Measurements from ENCODE around the gene SELENOM.

The SELENOM gene

GRCh38 chr22:31082606-31083376, 24.6 kb downstream of the SELENOM start:
- TF ChIP-seq, protein P1, sequence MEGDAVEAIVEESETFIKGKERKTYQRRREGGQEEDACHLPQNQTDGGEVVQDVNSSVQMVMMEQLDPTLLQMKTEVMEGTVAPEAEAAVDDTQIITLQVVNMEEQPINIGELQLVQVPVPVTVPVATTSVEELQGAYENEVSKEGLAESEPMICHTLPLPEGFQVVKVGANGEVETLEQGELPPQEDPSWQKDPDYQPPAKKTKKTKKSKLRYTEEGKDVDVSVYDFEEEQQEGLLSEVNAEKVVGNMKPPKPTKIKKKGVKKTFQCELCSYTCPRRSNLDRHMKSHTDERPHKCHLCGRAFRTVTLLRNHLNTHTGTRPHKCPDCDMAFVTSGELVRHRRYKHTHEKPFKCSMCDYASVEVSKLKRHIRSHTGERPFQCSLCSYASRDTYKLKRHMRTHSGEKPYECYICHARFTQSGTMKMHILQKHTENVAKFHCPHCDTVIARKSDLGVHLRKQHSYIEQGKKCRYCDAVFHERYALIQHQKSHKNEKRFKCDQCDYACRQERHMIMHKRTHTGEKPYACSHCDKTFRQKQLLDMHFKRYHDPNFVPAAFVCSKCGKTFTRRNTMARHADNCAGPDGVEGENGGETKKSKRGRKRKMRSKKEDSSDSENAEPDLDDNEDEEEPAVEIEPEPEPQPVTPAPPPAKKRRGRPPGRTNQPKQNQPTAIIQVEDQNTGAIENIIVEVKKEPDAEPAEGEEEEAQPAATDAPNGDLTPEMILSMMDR (IDR thresholded peaks at IDR 0.05): peak; percentile 25
- Histone ChIP-seq H3K79me2 (no peaks in the 10 kb centered on the region), H3K27me3 (ENCODE audit: control insufficient read depth, insufficient read depth, low read length) (no peaks in the 10 kb centered on the region), H3K36me3 (ENCODE audit: control insufficient read depth, insufficient read depth, low read length) (no peaks in the 10 kb centered on the region), H3K9me3 (ENCODE audit: control insufficient read depth, low read length) (no peaks in the 10 kb centered on the region), H3K4me2 (ENCODE audit: low read length) (peak overlapping the region; percentile 91), H3K9ac (no peak overlapping the region), H3K4me1 (peaks cover 3% of the 10 kb centered on the region), H3K4me3 (ENCODE audit: low read depth, low read length) (peak overlapping the region; percentile 81), H2AFZ (no peak overlapping the region), H3K27ac (peak overlapping the region; percentile 64)

GRCh38 chr22:31081963-31082605, 25.3 kb downstream of the SELENOM start:
- Histone ChIP-seq H3K9ac (no peak overlapping the region), H3K4me1 (peaks cover 3% of the 10 kb centered on the region), H3K36me3 (ENCODE audit: control insufficient read depth, insufficient read depth, low read length) (no peaks in the 10 kb centered on the region), H3K9me3 (ENCODE audit: control insufficient read depth, low read length) (no peaks in the 10 kb centered on the region), H3K27me3 (ENCODE audit: control insufficient read depth, insufficient read depth, low read length) (no peaks in the 10 kb centered on the region), H3K4me2 (ENCODE audit: low read length) (peak overlapping the region; percentile 91), H3K79me2 (no peaks in the 10 kb centered on the region), H3K4me3 (ENCODE audit: low read depth, low read length) (peak overlapping the region; percentile 81), H2AFZ (no peak overlapping the region), H3K27ac (peak overlapping the region; percentile 64)
- TF ChIP-seq, protein P1 (IDR thresholded peaks at IDR 0.05): no peak

- Histone ChIP-seq H3K27ac (peak within 1 kb of the TSS; percentile 64), H3K79me2 (no peaks in the 10 kb centered on the region), H3K9ac (no peak within 1 kb of the TSS), H3K36me3 (ENCODE audit: control insufficient read depth, insufficient read depth, low read length) (no peaks in the 10 kb centered on the region), H3K9me3 (ENCODE audit: control insufficient read depth, low read length) (no peaks in the 10 kb centered on the region), H3K4me3 (ENCODE audit: low read depth, low read length) (peak within 1 kb of the TSS; percentile 81), H3K4me1 (peaks cover 3% of the 10 kb centered on the region), H3K4me2 (ENCODE audit: low read length) (peak within 1 kb of the TSS; percentile 91), H3K27me3 (ENCODE audit: control insufficient read depth, insufficient read depth, low read length) (no peaks in the 10 kb centered on the region), H2AFZ (peak within 1 kb of the TSS; percentile 77)
- TF ChIP-seq, protein P1 (IDR thresholded peaks at IDR 0.05): no peak
Measured at GRCh38 chr22:31080848-31081649, 26.3 kb downstream of the SELENOM start, which contains the start of gene SMTN. TSS of gene SMTN (plus strand) at chr22:31081318. CDS start at chr22:31083259, 1,941 bp downstream.

DNA sequence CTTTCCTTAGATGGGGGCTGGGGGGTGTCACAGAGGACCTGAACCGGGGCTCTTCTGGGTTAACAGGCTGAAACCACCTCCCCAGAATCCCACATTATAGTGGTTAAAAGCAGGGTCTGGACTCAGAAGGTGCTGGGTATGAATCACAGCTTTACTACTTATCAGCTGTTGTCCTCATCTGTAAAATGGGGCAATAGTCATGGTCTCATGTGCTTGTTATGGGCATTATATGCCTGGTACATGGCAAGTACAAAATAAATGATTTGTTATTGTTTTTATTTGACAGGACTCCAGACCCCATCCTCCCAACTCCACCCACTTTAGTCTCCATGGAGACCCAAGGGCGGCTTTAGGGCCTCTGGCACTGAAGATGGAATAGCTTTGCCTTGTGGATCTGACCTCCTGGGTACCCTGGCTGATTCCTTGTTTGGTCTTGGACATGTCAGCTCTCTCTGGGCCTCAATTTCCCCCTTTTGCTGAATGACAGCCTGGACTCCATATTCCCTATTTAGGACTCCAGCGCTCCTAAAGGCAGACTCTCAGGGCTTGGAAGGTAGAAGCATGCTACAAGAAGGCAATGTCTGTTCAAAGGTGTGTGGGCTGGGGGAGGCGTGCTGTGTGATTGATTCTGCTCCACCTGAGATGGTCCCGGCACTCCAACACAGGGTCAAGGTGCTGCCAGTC, 27.1 kb downstream of the SELENOM start:
- Histone ChIP-seq H3K27me3 (ENCODE audit: control insufficient read depth, insufficient read depth, low read length) (no peaks in the 10 kb centered on the region), H3K27ac (no peak overlapping the region), H3K36me3 (ENCODE audit: control insufficient read depth, insufficient read depth, low read length) (no peaks in the 10 kb centered on the region), H3K4me3 (ENCODE audit: low read depth, low read length) (peak overlapping the region; percentile 81), H3K4me1 (peaks cover 3% of the 10 kb centered on the region), H3K4me2 (ENCODE audit: low read length) (peak overlapping the region; percentile 91), H3K9me3 (ENCODE audit: control insufficient read depth, low read length) (no peaks in the 10 kb centered on the region), H2AFZ (peak overlapping the region; percentile 77), H3K79me2 (no peaks in the 10 kb centered on the region), H3K9ac (no peak overlapping the region)
- TF ChIP-seq, protein P1 (IDR thresholded peaks at IDR 0.05): no peak

All from parathyroid adenoma (tissue), 2 donors.